Measurements from ENCODE around the gene SPTLC3. TPM values are rescaled to one million over a fixed set of nuclear protein-coding genes. Genes with fewer than 3 reads are reported as not detected.

SPTLC3 gene
- polyA plus RNA-seq, 3 donors: 0.01 TPM; not detected in 2

- Histone ChIP-seq H3K9ac (ENCODE audit: insufficient read depth, low read length, poor library complexity, severe bottlenecking) (no peak overlapping the region), H3K4me3 (replicated peaks in 1 of 3; ENCODE audit: low read depth in 2 of 3, low read length in 3 of 3) (no peak overlapping the region), H3K4me2 (replicated peaks; ENCODE audit: extremely low read depth, low read length, poor library complexity, severe bottlenecking) (no peak overlapping the region), H2AFZ (ENCODE audit: insufficient read depth, low read depth, low read length, poor library complexity, severe bottlenecking) (no peak overlapping the region), H3K27me3 (ENCODE audit: control insufficient read depth in 2 of 2, insufficient read depth in 2 of 2, low read length in 2 of 2) (no peaks in the 10 kb centered on the region), H4K20me1 (ENCODE audit: insufficient read depth, low read length) (no peaks in the 10 kb centered on the region), H3K4me1 (ENCODE audit: control insufficient read depth in 1 of 2, insufficient read depth in 2 of 2, low read length in 2 of 2) (no peaks in the 10 kb centered on the region), H3K79me2 (ENCODE audit: insufficient read depth, low read length) (no peaks in the 10 kb centered on the region), H3K9me3 (replicated peaks in 1 of 2; ENCODE audit: control insufficient read depth in 1 of 2, insufficient read depth in 1 of 2, low read length in 2 of 2) (no peaks in the 10 kb centered on the region), H3K36me3 (replicated peaks in 1 of 2; ENCODE audit: control insufficient read depth in 1 of 2, insufficient read depth in 2 of 2, low read length in 2 of 2) (no peaks in the 10 kb centered on the region), H3K27ac (ENCODE audit: low read depth in 1 of 2, low read length in 2 of 2) (no peak overlapping the region)
- no peak for TF ChIP-seq CTCF (IDR thresholded peaks at IDR 0.05)
- no peak for DNase-seq
- Mint-ChIP-seq H3K4me3 (no peak overlapping the region), H3K27me3 (ENCODE audit: low read depth in 3 of 3) (peaks cover 0 to 2% (median 0%) of the 10 kb centered on the region in 3 donors), H3K4me1 (peaks cover 5% of the 10 kb centered on the region), H3K27ac (no peak overlapping the region), H3K36me3 (no peaks in the 10 kb centered on the region), H3K9me3 (peaks cover 0 to 3% (median 0%) of the 10 kb centered on the region in 7 donors)
- WGBS (ENCODE audit: insufficient coverage): 80% methylated on average over 2 of the region's 3 CpGs
- intact Hi-C loops (cut with micrococcal nuclease): no loop called here
These were observed 121.9 kb downstream of the SPTLC3 start for GRCh38 chr20:13130707-13131103.

- H3K9ac ChIP-seq (ENCODE audit: insufficient read depth, low read length, poor library complexity, severe bottlenecking): no peak overlapping the region
- no peaks in the 10 kb centered on the region for H3K27me3 ChIP-seq (ENCODE audit: control insufficient read depth in 2 of 2, insufficient read depth in 2 of 2, low read length in 2 of 2)
- no peak overlapping the region for H3K27ac ChIP-seq (ENCODE audit: low read depth in 1 of 2, low read length in 2 of 2)
- 25% methylated on average over 2 of the region's 3 CpGs for WGBS (ENCODE audit: insufficient coverage)
- no peaks in the 10 kb centered on the region for H3K9me3 ChIP-seq (replicated peaks in 1 of 2; ENCODE audit: control insufficient read depth in 1 of 2, insufficient read depth in 1 of 2, low read length in 2 of 2)
- Mint-ChIP-seq H3K27me3 (ENCODE audit: low read depth in 3 of 3) (peaks cover 0 to 2% (median 0%) of the 10 kb centered on the region in 3 donors), H3K9me3 (peaks cover 0 to 3% (median 0%) of the 10 kb centered on the region in 7 donors), H3K36me3 (no peaks in the 10 kb centered on the region), H3K4me3 (no peak overlapping the region), H3K4me1 (peaks cover 5% of the 10 kb centered on the region), H3K27ac (peak overlapping the region in 1 of 7 donors; percentile 1)
- no peaks in the 10 kb centered on the region for H3K4me1 ChIP-seq (ENCODE audit: control insufficient read depth in 1 of 2, insufficient read depth in 2 of 2, low read length in 2 of 2)
- no peak for TF ChIP-seq CTCF (IDR thresholded peaks at IDR 0.05)
- H2AFZ ChIP-seq (ENCODE audit: insufficient read depth, low read depth, low read length, poor library complexity, severe bottlenecking): no peak overlapping the region
- no peaks in the 10 kb centered on the region for H3K36me3 ChIP-seq (replicated peaks in 1 of 2; ENCODE audit: control insufficient read depth in 1 of 2, insufficient read depth in 2 of 2, low read length in 2 of 2)
- no peak overlapping the region for H3K4me3 ChIP-seq (replicated peaks in 1 of 3; ENCODE audit: low read depth in 2 of 3, low read length in 3 of 3)
- no peaks in the 10 kb centered on the region for H4K20me1 ChIP-seq (ENCODE audit: insufficient read depth, low read length)
- H3K79me2 ChIP-seq (ENCODE audit: insufficient read depth, low read length): no peaks in the 10 kb centered on the region
- no peak for DNase-seq
- H3K4me2 ChIP-seq (replicated peaks; ENCODE audit: extremely low read depth, low read length, poor library complexity, severe bottlenecking): no peak overlapping the region
- intact Hi-C loops (cut with micrococcal nuclease): no loop called here
These were observed 122.9 kb downstream of the SPTLC3 start for GRCh38 chr20:13131688-13132087.

All from CD14-positive monocyte (primary cell).